H1 (cell line): ENCODE data around the gene URM1. TPM values are rescaled to one million over a fixed set of nuclear protein-coding genes. Genes with fewer than 3 reads are reported as not detected.

Experiments used
- SIX5 ChIP-seq: IDR thresholded peaks from 2 replicates; pipeline ENCODE4 v1.6.1; 2011; ENCODE audit warnings: mild to moderate bottlenecking, low read depth, low read length
- TEAD4 ChIP-seq: IDR thresholded peaks from 2 replicates; pipeline ENCODE4 v1.6.1; 2012; ENCODE audit warnings: low read depth, low read length, inconsistent platforms, mixed read lengths
- polyA plus RNA-seq, 7 experiments: library from polyadenylated mRNA; depleted of rRNA in 3 of 7; stranded (reverse) in 5 of 7; unstranded in 2 of 7; fragments of >200 nt in 5 of 7; fragments of 200-250 nt in 2 of 7; gene quantifications; 1 replicate in 5 of 7; 2 replicates in 1 of 7; 4 replicates in 1 of 7; pipeline versions ENCODE4 v1.2.1 to v1.2.3, GENCODE V29; 2011 to 2013; ENCODE audit warnings: missing spikeins in 2 of 7, mixed read lengths in 2 of 7
- total RNA-seq: library from RNA; stranded (reverse); fragmentation: NEBNext Ultra II Directional; extraction: Animal tissue kit (Norgen Biotek cat#: 25700); gene quantifications from 2 replicates; pipeline ENCODE4 v1.2.1, GENCODE V29; 2021

Gene URM1
- total and polyA plus RNA-seq, 2 of the 8 experiments (the other 6 are each of a cell fraction or from before 2014, with no cell fraction given), result 58.3 to 62.3 TPM

GRCh38 chr9:128372784-128373183 is 1.6 kb downstream of the URM1 start (continued):
- TF ChIP-seq SIX5, result no peak
- TF ChIP-seq TEAD4, result no peak
